HepG2 (cell line): Measurements from ENCODE around the gene PDIA6. TPM values are rescaled to one million over a fixed set of nuclear protein-coding genes. Genes with fewer than 3 reads are reported as not detected.
A peak's percentile ranks its signal among the peaks of the same experiment; 100 is the strongest.

ENCODE experiments used
- ATAC-seq: fragments of 200-7000 bp; cut with Tn5 transposase; 3 replicates; pipeline ENCODE4 v1.9.1; 2020; ENCODE audit warnings: mild to moderate bottlenecking, moderate library complexity
- BruUV-seq: library from RNA; stranded (reverse); fragments of 400-500 nt; replicated peaks from 2 replicates; lab custom pipeline; 2021; lab: Mats Ljungman, UMichigan
- CTCF ChIA-PET: fragments of 300-600 bp; formaldehyde crosslinking; extraction: SDS; loops from one replicate; lab custom pipeline; 2021; ENCODE audit warnings: low total read pairs, inconsistent platforms, low intra/inter-chr PET ratio; lab: Yijun Ruan, JAX
- POLR2A ChIA-PET: fragments of 350-600 bp; sonication (Branson Sonifier 250); formaldehyde crosslinking; loops from one replicate; lab custom pipeline; 2020; ENCODE audit warnings: antibody characterized with exemption, inconsistent platforms; lab: Yijun Ruan, JAX
- DNase-seq: peaks from one replicate; pipeline ENCODE4 v3.0.0-alpha.2; 2015; ENCODE audit warnings: low spot score
- FAIRE-seq: peaks from 3 replicates; lab custom pipeline; 2011; peaks lifted over from hg19 to GRCh38; lab: Jason Lieb, UNC
- H2AFZ ChIP-seq: one replicate; pipeline ENCODE4 v1.6.1; 2011; ENCODE audit warnings: low read length, inconsistent platforms
- H3K27ac ChIP-seq: fragments of 300-600 bp; 3 replicates; pipeline ENCODE4 v1.8.0; 2011; ENCODE audit warnings: mixed run types, mild to moderate bottlenecking, mixed read lengths, low read length, inconsistent platforms; ENCODE audit not compliant: insufficient read depth; ENCODE audit errors: extremely low read length
- H3K27me3 ChIP-seq, 2 experiments: fragments of 200-600 bp in 1 of 2; 2 replicates in 1 of 2; 3 replicates in 1 of 2; pipeline versions ENCODE4 v1.6.0 to v1.8.0; 2011; ENCODE audit warnings: low read length in 2 of 2, mild to moderate bottlenecking in 2 of 2, moderate library complexity in 2 of 2, inconsistent platforms in 1 of 2; ENCODE audit not compliant: insufficient read depth in 2 of 2, control insufficient read depth in 1 of 2
- H3K36me3 ChIP-seq, 2 experiments: fragments of 200-600 bp in 1 of 2; replicated peaks in 1 of 2; 2 replicates in 1 of 2; 3 replicates in 1 of 2; pipeline versions ENCODE4 v1.5.1 to v1.8.0; 2011; ENCODE audit warnings: low read length in 2 of 2, inconsistent platforms in 1 of 2; ENCODE audit not compliant: insufficient read depth in 2 of 2, control insufficient read depth in 1 of 2
- H3K4me1 ChIP-seq: 2 replicates; pipeline ENCODE4 v1.5.1; 2012; ENCODE audit warnings: low read length, inconsistent platforms; ENCODE audit not compliant: insufficient read depth
- H3K4me2 ChIP-seq: 2 replicates; pipeline ENCODE4 v1.6.0; 2011; ENCODE audit warnings: low read depth, low read length, inconsistent platforms
- H3K4me3 ChIP-seq, 3 experiments: fragments of 200-600 bp in 1 of 3; sonication (generic), shearing (Covaris generic) in 1 of 3; replicated peaks in 1 of 3; 2 replicates each; pipeline ENCODE4 v1.5.1; 2011 to 2016; ENCODE audit warnings: low read length in 3 of 3, inconsistent platforms in 2 of 3, low read depth in 2 of 3, mild to moderate bottlenecking in 2 of 3, control low read depth in 1 of 3, mixed read lengths in 1 of 3; ENCODE audit not compliant: insufficient read depth in 1 of 3
- H3K79me2 ChIP-seq: one replicate; pipeline ENCODE4 v1.6.1; 2011; ENCODE audit warnings: low read length, inconsistent platforms; ENCODE audit not compliant: insufficient read depth
- H3K9ac ChIP-seq: 2 replicates; pipeline ENCODE4 v1.6.0; 2011; ENCODE audit warnings: mild to moderate bottlenecking, low read depth, low read length, inconsistent platforms; ENCODE audit not compliant: insufficient read depth
- H3K9me3 ChIP-seq: 2 replicates; pipeline ENCODE4 v1.5.1; 2012; ENCODE audit warnings: mild to moderate bottlenecking, low read length
- H4K20me1 ChIP-seq: 2 replicates; pipeline ENCODE4 v1.6.0; 2011; ENCODE audit warnings: inconsistent platforms, mild to moderate bottlenecking, low read length, moderate library complexity; ENCODE audit not compliant: insufficient read depth
- CENPX ChIP-seq: sonication (generic); formaldehyde crosslinking; IDR thresholded peaks from 2 replicates; pipeline ENCODE4 v1.9.0; 2021; ENCODE audit warnings: mild to moderate bottlenecking, missing genetic modification reagents, moderate library complexity
- GZF1 ChIP-seq: sonication (generic); formaldehyde crosslinking; IDR thresholded peaks from 2 replicates; pipeline ENCODE4 v1.5.1; 2020; ENCODE audit warnings: mild to moderate bottlenecking, missing genetic modification reagents
- KAT8 ChIP-seq: IDR thresholded peaks from 2 replicates; pipeline ENCODE4 v1.6.1; 2016; ENCODE audit warnings: missing genetic modification reagents, missing compliant biosample characterization
- PRMT3 ChIP-seq: sonication (generic); formaldehyde crosslinking; IDR thresholded peaks from 2 replicates; pipeline ENCODE4 v1.8.1; 2022; ENCODE audit warnings: low read depth, mild to moderate bottlenecking, moderate library complexity, missing genetic modification reagents, borderline replicate concordance
- THAP9 ChIP-seq: sonication (generic); formaldehyde crosslinking; IDR thresholded peaks from 2 replicates; pipeline ENCODE4; 2020; ENCODE audit warnings: missing genetic modification reagents, mild to moderate bottlenecking, borderline replicate concordance
- ZNF619 ChIP-seq: sonication (generic); formaldehyde crosslinking; IDR thresholded peaks from 2 replicates; pipeline ENCODE4 v1.4.0; 2020; ENCODE audit warnings: mild to moderate bottlenecking, missing genetic modification reagents
- WGBS: methylation state at CpG from one replicate; pipeline ENCODE4 v1.1.6; 2017; ENCODE audit warnings: low lambda C conversion rate; 5-methylcytosine and 5-hydroxymethylcytosine counted together
- in situ Hi-C: cut with HindIII; loops from 2 replicates; pipeline ENCODE4 v1.10.0; 2017; ENCODE audit warnings: low pct_unique_long_range_greater_than_20kb; ENCODE audit not compliant: extremely low pct_ligation_motif_present
- intact Hi-C: fragments of 100-400 bp; cut with micrococcal nuclease; formaldehyde crosslinking; loops from one replicate; pipeline ENCODE4 v1.10.0; 2022; ENCODE audit not compliant: unreplicated experiment
- polyA plus RNA-seq, 8 experiments: library from polyadenylated mRNA; depleted of rRNA in 3 of 8; stranded (reverse) in 7 of 8; unstranded in 1 of 8; fragments of >200 nt; fragmentation: Illumina TruSeq in 4 of 8; extraction: Trizol in 4 of 8; gene quantifications; 2 replicates each; pipeline versions ENCODE4 v1.2.1 to v1.2.3, GENCODE V29; 2011 to 2016; ENCODE audit warnings: low read depth in 4 of 8, missing spikeins in 1 of 8, mixed read lengths in 1 of 8; ENCODE audit not compliant: insufficient read depth in 1 of 8
- total RNA-seq, 5 experiments: library from RNA; depleted of rRNA; stranded (reverse); fragments of >200 nt; fragmentation: Illumina TruSeq; extraction: Trizol; gene quantifications; 2 replicates each; pipeline ENCODE4 v1.2.3, GENCODE V29; 2016; ENCODE audit warnings: low read depth in 1 of 5

Gene PDIA6
- total and polyA plus RNA-seq, 2 of the 13 experiments (the other 11 are each of a cell fraction or from before 2014, with no cell fraction given) = 586 to 642 TPM

- Histone ChIP-seq H2AFZ (no peak overlapping the region), H3K9me3 (no peaks in the 10 kb centered on the region), H3K4me2 (peak overlapping the region; percentile 36), H3K36me3 (no peaks in the 10 kb centered on the region), H3K27ac (no peak overlapping the region), H4K20me1 (no peaks in the 10 kb centered on the region; the same call in 1 of the 2 replicates), H3K27me3 (peaks cover 0 to 7% of the 10 kb centered on the region in 2 experiments; a peak in 2 of 5 replicates), H3K4me1 (peaks cover 26% of the 10 kb centered on the region), H3K4me3 (no peak overlapping the region), H3K79me2 (no peaks in the 10 kb centered on the region), H3K9ac (no peak overlapping the region)
- no TSS peak for BruUV-seq
- TF ChIP-seq CENPX (CRISPR knock-in tag) (no peak), KAT8 (no peak), ZNF619 (CRISPR knock-in tag) (no peak), PRMT3 (CRISPR knock-in tag) (no peak), GZF1 (CRISPR knock-in tag) (no peak), THAP9 (CRISPR knock-in tag) (0 out of 2 replicates have a peak, but pooled peaks have one; percentile 43)
- ChIA-PET POLR2A (no interaction called here), CTCF (no interaction called here)
- intact Hi-C loops = no loop called here
- 41% methylated on average over 6 of the region's 7 CpGs for WGBS
- DNase-seq = no peak
- no peak for FAIRE-seq
- peak; percentile 53 for ATAC-seq
- in situ Hi-C loops = no loop called here
These were observed 34.4 kb upstream of the PDIA6 start for GRCh38 chr2:10847008-10847407.
